Brain microvascular endothelial cell (primary cell): ENCODE data around the gene CYFIP1.

Source experiments
- DNase-seq: peaks from one replicate; pipeline ENCODE4 v3.0.0-alpha.2; 2020
- H3K27ac ChIP-seq: fragments of 250-450 bp; sonication (Bioruptor Pico); 2 replicates; pipeline ENCODE4 v1.5.1; 2020; ENCODE audit warnings: mild to moderate bottlenecking, moderate library complexity
- H3K27me3 ChIP-seq: fragments of 250-450 bp; sonication (Bioruptor Pico); replicated peaks from 2 replicates; pipeline ENCODE4 v1.5.1; 2020; ENCODE audit warnings: mild to moderate bottlenecking
- H3K36me3 ChIP-seq: fragments of 250-450 bp; sonication (Bioruptor Pico); replicated peaks from 2 replicates; pipeline ENCODE4 v1.5.1; 2020; ENCODE audit warnings: mild to moderate bottlenecking
- H3K4me3 ChIP-seq: 2 replicates; pipeline ENCODE4 v1.5.1; 2011; ENCODE audit warnings: low read depth, mild to moderate bottlenecking, control low read depth, low read length, moderate library complexity
- in situ Hi-C: cut with HindIII; loops from 2 replicates; pipeline ENCODE4 v1.10.0; 2017; ENCODE audit warnings: low sequenced_read_pairs, low pct_ligation_motif_present
- TF ChIP-seq, protein P1 (sequence below): IDR thresholded peaks from 2 replicates; pipeline ENCODE4 v1.5.1; 2011; ENCODE audit warnings: low read depth, mild to moderate bottlenecking, moderate library complexity, low read length, control low read depth, inconsistent platforms; ENCODE audit errors: missing control alignments

CYFIP1 gene

DNA sequence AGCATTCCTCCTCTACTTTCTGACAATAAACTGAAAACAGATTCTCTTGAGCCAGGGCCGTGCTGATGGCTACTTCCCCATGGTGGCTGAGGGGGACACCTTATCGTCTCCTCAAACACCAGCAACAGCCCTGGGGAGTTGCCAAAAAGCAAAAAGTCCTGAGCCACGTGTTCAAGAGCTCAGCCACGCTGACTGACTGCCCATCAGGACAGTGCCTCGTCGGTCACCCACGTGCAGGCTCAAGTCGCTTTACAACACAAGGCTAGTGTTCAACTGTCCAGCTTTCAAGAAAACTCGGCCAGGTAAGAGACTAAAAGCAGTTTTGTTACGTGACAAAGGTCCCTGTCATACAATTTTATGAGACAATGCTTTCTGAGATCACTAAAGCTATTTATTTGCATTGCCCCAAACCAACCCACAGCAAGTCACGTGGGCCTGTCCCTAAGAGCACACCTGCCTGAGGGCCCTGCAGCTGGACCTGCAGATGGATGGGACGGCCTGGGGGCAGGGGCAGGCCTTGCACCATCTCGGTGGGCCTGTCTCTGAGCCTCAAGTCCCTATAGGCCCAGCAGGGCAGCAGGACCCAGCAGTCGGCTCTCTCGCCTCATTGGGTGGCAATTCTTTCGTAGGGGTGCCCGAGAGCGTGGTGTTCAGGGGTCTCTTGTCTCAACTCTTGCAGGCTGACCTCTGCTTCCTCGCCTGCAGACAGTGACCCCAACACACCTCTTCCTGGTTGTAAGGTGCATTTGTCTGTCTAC, 99.0 kb downstream of the CYFIP1 start:
- no peaks in the 10 kb centered on the region for H3K27me3 ChIP-seq
- TF ChIP-seq, protein P1, sequence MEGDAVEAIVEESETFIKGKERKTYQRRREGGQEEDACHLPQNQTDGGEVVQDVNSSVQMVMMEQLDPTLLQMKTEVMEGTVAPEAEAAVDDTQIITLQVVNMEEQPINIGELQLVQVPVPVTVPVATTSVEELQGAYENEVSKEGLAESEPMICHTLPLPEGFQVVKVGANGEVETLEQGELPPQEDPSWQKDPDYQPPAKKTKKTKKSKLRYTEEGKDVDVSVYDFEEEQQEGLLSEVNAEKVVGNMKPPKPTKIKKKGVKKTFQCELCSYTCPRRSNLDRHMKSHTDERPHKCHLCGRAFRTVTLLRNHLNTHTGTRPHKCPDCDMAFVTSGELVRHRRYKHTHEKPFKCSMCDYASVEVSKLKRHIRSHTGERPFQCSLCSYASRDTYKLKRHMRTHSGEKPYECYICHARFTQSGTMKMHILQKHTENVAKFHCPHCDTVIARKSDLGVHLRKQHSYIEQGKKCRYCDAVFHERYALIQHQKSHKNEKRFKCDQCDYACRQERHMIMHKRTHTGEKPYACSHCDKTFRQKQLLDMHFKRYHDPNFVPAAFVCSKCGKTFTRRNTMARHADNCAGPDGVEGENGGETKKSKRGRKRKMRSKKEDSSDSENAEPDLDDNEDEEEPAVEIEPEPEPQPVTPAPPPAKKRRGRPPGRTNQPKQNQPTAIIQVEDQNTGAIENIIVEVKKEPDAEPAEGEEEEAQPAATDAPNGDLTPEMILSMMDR: no peak
- no peak overlapping the region for H3K27ac ChIP-seq
- in situ Hi-C loops: no loop called here
- H3K36me3 ChIP-seq: peaks cover 38% of the 10 kb centered on the region
- no peak overlapping the region for H3K4me3 ChIP-seq
- DNase-seq: no peak

DNA sequence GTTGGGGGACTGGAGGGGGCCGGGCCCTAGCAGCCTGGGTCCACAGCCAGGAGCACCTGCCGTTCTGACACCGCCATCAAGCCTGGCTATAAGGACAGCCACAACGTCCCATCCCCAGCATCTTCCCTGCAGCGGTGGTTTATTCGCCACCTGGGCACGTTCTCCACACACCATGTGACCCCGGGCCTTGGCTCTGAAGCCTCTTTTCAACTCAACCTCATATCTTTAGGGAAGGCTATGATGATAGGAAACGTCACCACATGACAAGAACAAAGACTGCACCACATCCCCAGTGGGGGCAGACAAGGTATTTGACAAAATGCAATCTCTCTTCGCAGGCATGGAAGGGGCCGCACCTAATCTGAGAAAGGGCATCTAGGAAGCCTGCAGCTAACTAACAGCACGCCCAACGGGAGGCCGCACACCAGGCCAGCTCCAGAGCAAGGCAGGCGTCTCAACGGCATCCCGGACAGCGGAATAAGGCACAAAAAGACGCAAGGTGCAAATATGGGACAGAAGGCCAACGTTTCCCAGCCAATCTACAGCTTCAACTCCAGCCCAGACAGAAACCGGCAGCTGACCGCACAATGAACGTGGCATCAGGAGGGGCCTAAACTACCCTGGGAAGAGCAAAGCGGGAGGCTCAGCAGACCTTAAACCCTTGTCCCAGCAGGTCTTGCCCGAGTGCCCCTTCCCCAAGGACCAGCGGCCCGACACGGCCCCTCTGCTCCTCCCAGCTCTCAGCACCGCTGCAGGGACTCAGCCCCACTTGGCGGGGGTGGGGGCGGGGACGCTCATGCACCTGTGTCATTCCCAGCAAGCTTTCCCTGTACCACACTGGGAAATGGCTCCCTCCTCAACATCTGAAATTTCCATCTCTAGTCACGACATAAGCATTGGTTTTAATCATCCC, 99.8 kb downstream of the CYFIP1 start:
- no peak overlapping the region for H3K27ac ChIP-seq
- DNase-seq: no peak
- in situ Hi-C loops: no loop called here
- TF ChIP-seq, protein P1: no peak
- no peak overlapping the region for H3K4me3 ChIP-seq
- no peaks in the 10 kb centered on the region for H3K27me3 ChIP-seq
- peaks cover 38% of the 10 kb centered on the region for H3K36me3 ChIP-seq

DNA sequence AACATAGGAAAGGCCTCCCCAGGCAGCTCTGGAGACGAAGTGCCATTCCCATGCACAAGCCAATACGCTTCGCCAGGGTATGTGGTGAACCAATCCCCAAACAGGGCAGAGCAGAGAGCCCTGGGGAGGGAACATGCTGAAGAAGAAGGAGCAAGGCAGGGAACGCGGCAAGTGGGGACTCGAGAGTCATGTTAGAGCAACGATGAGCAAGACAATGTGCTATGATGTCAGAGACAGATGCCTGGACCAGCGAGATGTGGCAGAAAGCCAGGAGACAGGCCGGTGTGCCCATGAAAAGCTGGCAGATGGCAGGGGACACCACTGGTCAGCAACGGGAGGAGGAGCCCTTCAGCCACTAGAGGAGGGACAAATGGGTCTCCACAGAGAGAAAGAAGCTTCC, 102.1 kb downstream of the CYFIP1 start:
- H3K36me3 ChIP-seq: peaks cover 48% of the 10 kb centered on the region
- DNase-seq: no peak

DNA sequence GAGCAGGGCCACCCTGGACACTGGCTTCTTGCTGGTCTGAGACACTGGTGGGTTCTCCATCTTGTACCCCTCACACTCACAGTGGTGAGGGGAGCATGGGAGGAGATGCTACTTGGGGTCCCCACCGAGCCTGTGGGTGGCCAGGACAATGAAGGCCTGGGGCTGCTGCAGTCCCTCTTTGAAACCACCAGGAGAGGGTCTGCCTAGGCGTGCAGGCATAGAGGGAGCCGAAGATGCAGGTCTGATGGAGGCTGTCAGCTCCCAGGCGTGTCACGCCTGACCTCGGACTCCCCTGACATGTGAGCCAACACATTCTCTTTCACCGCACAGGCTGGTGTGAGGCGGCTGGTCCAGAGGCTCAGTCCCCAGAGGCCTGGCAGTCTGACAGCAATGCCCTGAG, 102.6 kb downstream of the CYFIP1 start:
- TF ChIP-seq, protein P1: no peak
- in situ Hi-C loops: no loop called here
- Histone ChIP-seq H3K27me3 (no peaks in the 10 kb centered on the region), H3K4me3 (no peak overlapping the region), H3K36me3 (peaks cover 48% of the 10 kb centered on the region), H3K27ac (no peak overlapping the region)
- no peak for DNase-seq

More for the DNA sequence above, 102.1 kb downstream of the CYFIP1 start:
- H3K4me3 ChIP-seq: no peak overlapping the region
- H3K27ac ChIP-seq: no peak overlapping the region
- H3K27me3 ChIP-seq: no peaks in the 10 kb centered on the region
- TF ChIP-seq, protein P1: no peak
- in situ Hi-C loops: no loop called here

DNA sequence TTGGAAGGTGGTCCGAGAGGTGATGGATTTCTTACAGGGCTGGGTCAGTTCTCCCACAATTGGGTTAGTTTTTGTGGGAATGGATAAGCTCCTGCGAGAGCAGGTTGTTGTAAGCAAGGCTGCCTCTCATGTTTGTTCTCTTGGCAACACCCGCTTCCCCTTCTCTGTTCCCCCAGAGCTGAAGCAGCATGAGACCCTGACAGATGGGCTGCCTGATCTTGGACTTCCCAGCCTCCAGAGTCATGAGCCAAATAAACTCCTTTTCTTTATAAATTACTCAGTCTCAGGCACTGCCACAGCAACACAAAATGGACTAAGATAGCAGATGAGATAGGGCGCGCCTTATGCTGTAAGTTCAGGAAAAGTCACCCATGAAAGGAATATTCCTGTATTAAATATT, 103.1 kb downstream of the CYFIP1 start:
- Histone ChIP-seq H3K4me3 (no peak overlapping the region), H3K27ac (no peak overlapping the region), H3K36me3 (peaks cover 47% of the 10 kb centered on the region), H3K27me3 (no peaks in the 10 kb centered on the region)
- TF ChIP-seq, protein P1: no peak
- in situ Hi-C loops: no loop called here
- DNase-seq: no peak
